Measurements from ENCODE around the gene SNX25.

GRCh38 chr4:185235843-185236503, 26.6 kb downstream of the SNX25 start:
- TF ChIP-seq REST (IDR thresholded peaks at IDR 0.05; ENCODE audit: low read depth), result no peak
- no peak for TF ChIP-seq FOXM1 (IDR thresholded peaks at IDR 0.05; ENCODE audit: borderline replicate concordance, low read depth)
- TF ChIP-seq TAF1 (IDR thresholded peaks at IDR 0.05; ENCODE audit: low read depth), result no peak
- TF ChIP-seq MAX (IDR thresholded peaks at IDR 0.05), result no peak
- TF ChIP-seq EP300 (IDR thresholded peaks at IDR 0.05; ENCODE audit: borderline replicate concordance), result no peak
- TF ChIP-seq RAD21 (IDR thresholded peaks at IDR 0.05; ENCODE audit: low read depth), result no peak
- TF ChIP-seq NFIC (IDR thresholded peaks at IDR 0.05), result no peak
- no peak for TF ChIP-seq CEBPB (IDR thresholded peaks at IDR 0.05)
- no peak for TF ChIP-seq YY1 (IDR thresholded peaks at IDR 0.05; ENCODE audit: low read depth)
- no peak for TF ChIP-seq EGR1 (IDR thresholded peaks at IDR 0.05)
- TF ChIP-seq CREB1 (IDR thresholded peaks at IDR 0.05; ENCODE audit: low read depth), result no peak

Data from Ishikawa (cell line).